Activated CD8-positive, alpha-beta T cell treated with anti-CD3 and anti-CD28 coated beads for 36 hours (primary cell): ENCODE measurements around the gene DUSP1. TPM values are rescaled to one million over a fixed set of nuclear protein-coding genes. Genes with fewer than 3 reads are reported as not detected.

ENCODE experiments used
- ATAC-seq: fragments of 200-7000 bp; cut with Tn5 transposase; one replicate; pipeline ENCODE4 v1.10.0; 2021; ENCODE audit warnings: mild to moderate bottlenecking, moderate library complexity
- CTCF ChIA-PET: fragments of 350-600 bp; sonication (Branson Sonifier 250); formaldehyde crosslinking; loops from one replicate; lab custom pipeline; 2021; ENCODE audit warnings: antibody characterized with exemption; lab: Charles Lee
- POLR2A ChIA-PET: fragments of 350-600 bp; sonication (Branson Sonifier 250); formaldehyde crosslinking; loops from one replicate; lab custom pipeline; 2021; ENCODE audit warnings: antibody characterized with exemption; lab: Charles Lee
- DNase-seq: peaks from one replicate; pipeline ENCODE4 v3.0.0-alpha.2; 2020
- H3K27ac Mint-ChIP-seq: one replicate; pipeline ENCODE4 v1.8.0; 2021; ENCODE audit warnings: mild to moderate bottlenecking, mixed read lengths
- H3K27me3 Mint-ChIP-seq: one replicate; pipeline ENCODE4 v1.8.0; 2021; ENCODE audit warnings: mixed read lengths
- H3K36me3 Mint-ChIP-seq: one replicate; pipeline ENCODE4 v1.8.0; 2021; ENCODE audit warnings: low read depth, mixed read lengths
- H3K4me1 Mint-ChIP-seq: one replicate; pipeline ENCODE4 v1.8.0; 2021; ENCODE audit warnings: low read depth, mixed read lengths
- H3K4me3 Mint-ChIP-seq: one replicate; pipeline ENCODE4 v1.8.0; 2021; ENCODE audit warnings: mild to moderate bottlenecking, moderate library complexity, mixed read lengths
- H3K9me3 Mint-ChIP-seq: one replicate; pipeline ENCODE4 v1.8.0; 2021; ENCODE audit warnings: mixed read lengths
- CTCF ChIP-seq: fragments of 200-600 bp; IDR thresholded peaks from one replicate; pipeline ENCODE4 v1.8.0; 2022; ENCODE audit warnings: antibody characterized with exemption, mild to moderate bottlenecking
- intact Hi-C: fragments of 100-400 bp; cut with micrococcal nuclease; formaldehyde crosslinking; loops from one replicate; pipeline ENCODE4 v1.10.0; 2022
- total RNA-seq, 2 experiments: library from RNA; stranded (reverse); gene quantifications; one replicate each; pipeline ENCODE4 v1.2.3, GENCODE V29; 2021

The DUSP1 gene
- total RNA-seq, 2 experiments from 2014 or later: 16.6 to 17.9 TPM

GRCh38 chr5:172766287-172767108 lies 4.5 kb downstream of the DUSP1 start:
- Mint-ChIP-seq H3K4me3 (no peak overlapping the region), H3K9me3 (no peaks in the 10 kb centered on the region), H3K27me3 (no peaks in the 10 kb centered on the region), H3K27ac (peak overlapping the region; percentile 93), H3K4me1 (peaks cover 46% of the 10 kb centered on the region), H3K36me3 (peaks cover 20% of the 10 kb centered on the region)
- TF ChIP-seq CTCF: no peak
- ChIA-PET CTCF (interaction anchor here (0.7 kb wide), 1 partner anchor 52 kb away, joined by 3 read pairs; no protein-coding TSS in a partner anchor), POLR2A (interaction anchor here (0.6 kb wide), 1 partner anchor 795 kb away, joined by 4 read pairs; no protein-coding TSS in a partner anchor)
- ATAC-seq (no peak), DNase-seq (no peak)
- intact Hi-C loops: no loop called here

- Mint-ChIP-seq H3K36me3 (peaks cover 20% of the 10 kb centered on the region), H3K27ac (peak overlapping the region; percentile 93), H3K4me3 (peak overlapping the region; percentile 76), H3K4me1 (peaks cover 46% of the 10 kb centered on the region), H3K9me3 (no peaks in the 10 kb centered on the region), H3K27me3 (no peaks in the 10 kb centered on the region)
- POLR2A ChIA-PET: interaction anchor here (0.9 to 2.3 kb wide), 7 partner anchors 9 to 292 kb away, joined by 3 to 8 read pairs (median 3); no protein-coding TSS in a partner anchor
- no peak for TF ChIP-seq CTCF
- DNase-seq (no peak), ATAC-seq (no peak)
- CTCF ChIA-PET: interaction anchor here (1.0 to 1.5 kb wide), 2 partner anchors 14 to 51 kb away, joined by 3 to 9 read pairs; no protein-coding TSS in a partner anchor
- intact Hi-C loops: no loop called here
Observed at GRCh38 chr5:172765766-172766286, 5.2 kb downstream of the DUSP1 start.

GRCh38 chr5:172764861-172765765 lies 5.9 kb downstream of the DUSP1 start:
- Mint-ChIP-seq H3K4me1 (peaks cover 45% of the 10 kb centered on the region), H3K27me3 (no peaks in the 10 kb centered on the region), H3K4me3 (peak overlapping the region; percentile 76), H3K9me3 (no peaks in the 10 kb centered on the region), H3K36me3 (peaks cover 20% of the 10 kb centered on the region), H3K27ac (peak overlapping the region; percentile 93)
- no peak for TF ChIP-seq CTCF
- POLR2A ChIA-PET: interaction anchor here (0.9 to 2.3 kb wide), 7 partner anchors 10 to 292 kb away, joined by 3 to 8 read pairs (median 3); no protein-coding TSS in a partner anchor
- ATAC-seq (peak; percentile 94), DNase-seq (peak; percentile 99)
- CTCF ChIA-PET: interaction anchor here (1.0 to 1.6 kb wide), 5 partner anchors 14 to 167 kb away, joined by 3 to 9 read pairs (median 4); no protein-coding TSS in a partner anchor
- intact Hi-C loops: no loop called here

GRCh38 chr5:172763120-172763464 lies 7.9 kb downstream of the DUSP1 start:
- ATAC-seq (no peak), DNase-seq (no peak)
- no peak for TF ChIP-seq CTCF
- Mint-ChIP-seq H3K9me3 (no peaks in the 10 kb centered on the region), H3K4me3 (no peak overlapping the region), H3K27ac (no peak overlapping the region), H3K27me3 (no peaks in the 10 kb centered on the region), H3K36me3 (peaks cover 1% of the 10 kb centered on the region), H3K4me1 (peaks cover 26% of the 10 kb centered on the region)
- ChIA-PET POLR2A (no interaction called here), CTCF (interaction anchor here (2.4 kb wide), 1 partner anchor 9 kb away, joined by 9 read pairs; no protein-coding TSS in a partner anchor)
- intact Hi-C loops: no loop called here
